ENCODE results near the gene SLC9A9. TPM values are rescaled to one million over a fixed set of nuclear protein-coding genes. Genes with fewer than 3 reads are reported as not detected.

Gene SLC9A9
- total RNA-seq, 1 donor from 2014 or later = 0.22 TPM

DNA sequence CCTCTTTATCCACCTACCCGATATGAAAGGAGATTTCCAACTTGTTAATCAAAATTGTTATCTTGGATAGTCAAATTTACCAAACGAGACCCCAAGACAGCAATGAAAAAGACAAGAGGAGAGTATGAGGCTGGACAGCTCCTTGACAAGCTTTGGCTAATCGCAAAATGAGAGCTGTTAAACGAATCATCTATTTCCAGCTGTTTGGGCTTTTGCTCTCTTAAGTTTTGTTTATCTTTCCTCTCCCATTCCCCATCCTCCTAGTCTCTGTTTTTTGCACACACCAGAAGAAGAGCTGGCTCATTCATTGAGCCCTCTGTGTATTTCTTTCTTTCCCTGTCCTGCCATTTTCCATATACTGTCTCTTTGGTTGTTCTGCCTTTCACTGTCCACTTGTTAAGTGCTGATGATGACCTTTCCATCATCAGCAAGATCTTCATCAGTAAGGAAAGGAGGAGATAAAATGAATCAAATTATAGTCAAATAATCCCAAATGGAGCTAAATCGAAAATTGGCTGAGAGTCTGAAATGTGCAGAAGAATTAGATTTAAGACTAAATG lies 161.6 kb downstream of the SLC9A9 start:
- Mint-ChIP-seq H3K27ac (no peak overlapping the region), H3K4me3 (no peak overlapping the region), H3K27me3 (ENCODE audit: insufficient read depth, low read depth) (peaks cover 2% of the 10 kb centered on the region), H3K9me3 (no peaks in the 10 kb centered on the region), H3K36me3 (no peaks in the 10 kb centered on the region), H3K4me1 (no peaks in the 10 kb centered on the region)
- no peaks in the 10 kb centered on the region for H3K27me3 ChIP-seq
- no peaks in the 10 kb centered on the region for H3K4me1 ChIP-seq
- H3F3A ChIP-seq (ENCODE audit: low read depth) = no peaks in the 10 kb centered on the region
- no peak overlapping the region for H3K27ac ChIP-seq
- H3K9me3 ChIP-seq (ENCODE audit: low read depth) = no peaks in the 10 kb centered on the region
- no peak overlapping the region for H3K4me3 ChIP-seq
- no peak overlapping the region for H2AFZ ChIP-seq (replicated peaks)
- H3K79me2 ChIP-seq (ENCODE audit: low read depth) = no peaks in the 10 kb centered on the region
- TF ChIP-seq CTCF (IDR thresholded peaks at IDR 0.05) (no peak), EZH2phosphoT487 (IDR thresholded peaks at IDR 0.05) (no peak), EZH2 (IDR thresholded peaks at IDR 0.05) (no peak)
- no peak overlapping the region for H3K4me2 ChIP-seq
- no peaks in the 10 kb centered on the region for H4K20me1 ChIP-seq (ENCODE audit: low read depth)
- no peak for DNase-seq (ENCODE audit: low spot score)
- H3K9ac ChIP-seq = no peak overlapping the region
- H3K36me3 ChIP-seq = no peaks in the 10 kb centered on the region

DNA sequence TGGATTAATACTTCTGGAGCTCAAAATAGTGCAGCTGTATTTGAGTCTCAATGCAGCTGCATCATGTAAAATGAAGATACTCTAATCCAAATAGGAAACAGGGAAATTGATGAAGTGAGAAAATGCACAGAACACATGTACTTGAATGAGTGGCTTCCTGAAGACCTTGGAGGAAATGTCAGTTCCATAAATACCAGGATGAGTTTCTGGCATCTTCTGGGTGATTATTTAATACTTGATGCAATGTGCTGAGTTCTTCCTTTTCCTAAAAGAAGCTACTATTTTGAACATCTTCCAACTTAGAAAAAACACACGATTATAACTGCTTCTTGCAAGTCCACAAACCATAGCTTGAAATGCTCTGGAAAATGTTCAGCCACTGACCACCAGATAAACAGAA lies 162.8 kb downstream of the SLC9A9 start:
- Histone ChIP-seq H3K79me2 (ENCODE audit: low read depth) (no peaks in the 10 kb centered on the region), H4K20me1 (ENCODE audit: low read depth) (no peaks in the 10 kb centered on the region), H2AFZ (replicated peaks) (no peak overlapping the region), H3K9me3 (ENCODE audit: low read depth) (no peaks in the 10 kb centered on the region), H3K27me3 (no peaks in the 10 kb centered on the region), H3K36me3 (no peaks in the 10 kb centered on the region), H3K4me2 (no peak overlapping the region), H3K9ac (no peak overlapping the region), H3K27ac (no peak overlapping the region), H3K4me1 (no peaks in the 10 kb centered on the region), H3K4me3 (no peak overlapping the region), H3F3A (ENCODE audit: low read depth) (no peaks in the 10 kb centered on the region)
- Mint-ChIP-seq H3K27me3 (ENCODE audit: insufficient read depth, low read depth) (peaks cover 2% of the 10 kb centered on the region), H3K4me1 (no peaks in the 10 kb centered on the region), H3K27ac (no peak overlapping the region), H3K4me3 (no peak overlapping the region), H3K36me3 (no peaks in the 10 kb centered on the region), H3K9me3 (no peaks in the 10 kb centered on the region)
- TF ChIP-seq EZH2phosphoT487 (IDR thresholded peaks at IDR 0.05) = no peak
- TF ChIP-seq CTCF (IDR thresholded peaks at IDR 0.05) = no peak
- TF ChIP-seq EZH2 (IDR thresholded peaks at IDR 0.05) = no peak
- no peak for DNase-seq (ENCODE audit: low spot score)

GRCh38 chr3:143677430-143677829 lies 170.8 kb downstream of the SLC9A9 start:
- H3K4me3 ChIP-seq = no peak overlapping the region
- no peaks in the 10 kb centered on the region for H3K9me3 Mint-ChIP-seq
- H3K36me3 Mint-ChIP-seq = no peaks in the 10 kb centered on the region
- no peaks in the 10 kb centered on the region for H3K4me1 ChIP-seq
- no peak overlapping the region for H3K9ac ChIP-seq
- H3K27ac ChIP-seq = no peak overlapping the region
- no peaks in the 10 kb centered on the region for H3K79me2 ChIP-seq (ENCODE audit: low read depth)
- no peaks in the 10 kb centered on the region for H3K9me3 ChIP-seq (ENCODE audit: low read depth)
- no peak overlapping the region for H3K4me2 ChIP-seq
- H3K4me1 Mint-ChIP-seq = peaks cover 5% of the 10 kb centered on the region
- H2AFZ ChIP-seq (replicated peaks) = no peak overlapping the region
- no peak for DNase-seq (ENCODE audit: low spot score)
- H3F3A ChIP-seq (ENCODE audit: low read depth) = no peaks in the 10 kb centered on the region
- TF ChIP-seq EZH2 (IDR thresholded peaks at IDR 0.05) = no peak
- no peak overlapping the region for H3K27ac Mint-ChIP-seq
- H4K20me1 ChIP-seq (ENCODE audit: low read depth) = no peaks in the 10 kb centered on the region
- no peaks in the 10 kb centered on the region for H3K36me3 ChIP-seq
- no peak overlapping the region for H3K4me3 Mint-ChIP-seq
- H3K27me3 ChIP-seq = no peaks in the 10 kb centered on the region
- H3K27me3 Mint-ChIP-seq (ENCODE audit: insufficient read depth, low read depth) = no peaks in the 10 kb centered on the region

- no peaks in the 10 kb centered on the region for H3K9me3 ChIP-seq (ENCODE audit: low read depth)
- no peak overlapping the region for H3K27ac ChIP-seq
- no peaks in the 10 kb centered on the region for H3K27me3 Mint-ChIP-seq (ENCODE audit: insufficient read depth, low read depth)
- H4K20me1 ChIP-seq (ENCODE audit: low read depth) = no peaks in the 10 kb centered on the region
- no peaks in the 10 kb centered on the region for H3K4me1 ChIP-seq
- H3K4me3 ChIP-seq = no peak overlapping the region
- H3K27ac Mint-ChIP-seq = no peak overlapping the region
- peaks cover 6% of the 10 kb centered on the region for H3K4me1 Mint-ChIP-seq
- H3K36me3 Mint-ChIP-seq = no peaks in the 10 kb centered on the region
- H3K36me3 ChIP-seq = no peaks in the 10 kb centered on the region
- H2AFZ ChIP-seq (replicated peaks) = no peak overlapping the region
- H3K4me3 Mint-ChIP-seq = no peak overlapping the region
- no peaks in the 10 kb centered on the region for H3K27me3 ChIP-seq
- DNase-seq (ENCODE audit: low spot score) = no peak
- H3K9ac ChIP-seq = no peak overlapping the region
- TF ChIP-seq CTCF (IDR thresholded peaks at IDR 0.05) = no peak
- no peak for TF ChIP-seq EZH2 (IDR thresholded peaks at IDR 0.05)
- TF ChIP-seq EZH2phosphoT487 (IDR thresholded peaks at IDR 0.05) = no peak
- H3F3A ChIP-seq (ENCODE audit: low read depth) = no peaks in the 10 kb centered on the region
- H3K9me3 Mint-ChIP-seq = no peaks in the 10 kb centered on the region
- H3K79me2 ChIP-seq (ENCODE audit: low read depth) = no peaks in the 10 kb centered on the region
- no peak overlapping the region for H3K4me2 ChIP-seq
These were observed 171.5 kb downstream of the SLC9A9 start for GRCh38 chr3:143676747-143677146.

Data from neural progenitor cell (in vitro differentiated cells).